DND-41 (cell line): ENCODE measurements around the gene EPX.

Experiments
- ATAC-seq: fragments of 200-7000 bp; cut with Tn5 transposase; 3 replicates; pipeline ENCODE4 v1.9.1; 2021; ENCODE audit warnings: low read depth; ENCODE audit not compliant: insufficient read depth
- DNase-seq: peaks from one replicate; pipeline ENCODE4 v3.0.0-alpha.2; 2020
- H2AFZ ChIP-seq: 2 replicates; pipeline ENCODE4 v1.6.0; 2012; ENCODE audit warnings: low read depth, low read length
- H3K27ac ChIP-seq: 2 replicates; pipeline ENCODE4 v1.5.1; 2012; ENCODE audit warnings: low read length, inconsistent platforms
- H3K27me3 ChIP-seq: fragments of 200-600 bp; sonication (generic); 2 replicates; pipeline ENCODE4 v1.6.0; 2012; ENCODE audit warnings: low read length, mild to moderate bottlenecking, inconsistent platforms; ENCODE audit not compliant: insufficient read depth, poor library complexity
- H3K36me3 ChIP-seq: 2 replicates; pipeline ENCODE4 v1.5.1; 2012; ENCODE audit warnings: low read length, inconsistent platforms; ENCODE audit not compliant: insufficient read depth
- H3K4me1 ChIP-seq: 2 replicates; pipeline ENCODE4 v1.5.1; 2012; ENCODE audit warnings: mild to moderate bottlenecking, low read length; ENCODE audit not compliant: insufficient read depth
- H3K4me2 ChIP-seq: 2 replicates; pipeline ENCODE4 v1.6.0; 2012; ENCODE audit warnings: mild to moderate bottlenecking, moderate library complexity, low read length, inconsistent platforms; ENCODE audit not compliant: insufficient read depth
- H3K4me3 ChIP-seq, 2 experiments: fragments of 200-600 bp in 1 of 2; shearing (Covaris generic) in 1 of 2; 2 replicates each; pipeline ENCODE4 v1.5.1; 2012 to 2016; ENCODE audit warnings: inconsistent platforms in 2 of 2, low read length in 2 of 2, mild to moderate bottlenecking in 2 of 2, low read depth in 1 of 2, moderate library complexity in 1 of 2
- H3K79me2 ChIP-seq: 2 replicates; pipeline ENCODE4 v1.6.0; 2012; ENCODE audit warnings: low read length, inconsistent platforms; ENCODE audit not compliant: insufficient read depth
- H3K9ac ChIP-seq: 2 replicates; pipeline ENCODE4 v1.6.0; 2012; ENCODE audit warnings: low read depth, mild to moderate bottlenecking, inconsistent platforms, low read length, moderate library complexity
- H3K9me3 ChIP-seq: 2 replicates; pipeline ENCODE4 v1.5.1; 2012; ENCODE audit warnings: low read length, moderate library complexity, mild to moderate bottlenecking, inconsistent platforms; ENCODE audit not compliant: insufficient read depth, severe bottlenecking
- H4K20me1 ChIP-seq: 2 replicates; pipeline ENCODE4 v1.6.0; 2012; ENCODE audit warnings: low read length; ENCODE audit not compliant: insufficient read depth
- CTCF ChIP-seq: IDR thresholded peaks from 2 replicates; pipeline ENCODE4 v1.5.1; 2012; ENCODE audit warnings: borderline replicate concordance, low read length, moderate library complexity, mild to moderate bottlenecking; ENCODE audit not compliant: poor library complexity, severe bottlenecking; ENCODE audit errors: extremely low read depth
- EZH2 ChIP-seq: IDR thresholded peaks from 3 replicates; pipeline ENCODE4 v1.6.1; 2012; ENCODE audit warnings: borderline replicate concordance, low read depth, mild to moderate bottlenecking, moderate library complexity, low read length, inconsistent platforms; ENCODE audit not compliant: severe bottlenecking

The EPX gene

GRCh38 chr17:58246781-58247180, 54.3 kb downstream of the EPX start:
- Histone ChIP-seq H2AFZ (no peak overlapping the region), H3K79me2 (no peaks in the 10 kb centered on the region), H3K4me2 (no peak overlapping the region), H3K36me3 (no peaks in the 10 kb centered on the region), H3K27me3 (peaks cover 40% of the 10 kb centered on the region), H3K9ac (no peak overlapping the region), H3K4me1 (no peaks in the 10 kb centered on the region), H3K4me3 (no peak overlapping the region), H3K27ac (no peak overlapping the region), H4K20me1 (no peaks in the 10 kb centered on the region; the same call in 1 of the 2 replicates), H3K9me3 (no peaks in the 10 kb centered on the region)
- DNase-seq = no peak
- TF ChIP-seq EZH2 = no peak
- TF ChIP-seq CTCF = no peak
- no peak for ATAC-seq

- ATAC-seq = no peak
- H3K4me1 ChIP-seq = no peaks in the 10 kb centered on the region
These were observed 55.2 kb downstream of the EPX start for GRCh38 chr17:58247511-58248363.

GRCh38 chr17:58248955-58249269, 56.4 kb downstream of the EPX start:
- Histone ChIP-seq H3K36me3 (no peaks in the 10 kb centered on the region), H3K4me2 (no peak overlapping the region), H3K9me3 (no peaks in the 10 kb centered on the region), H3K27ac (no peak overlapping the region), H3K79me2 (no peaks in the 10 kb centered on the region), H3K27me3 (peaks cover 45% of the 10 kb centered on the region), H3K4me1 (no peaks in the 10 kb centered on the region), H2AFZ (no peak overlapping the region), H3K4me3 (no peak overlapping the region), H3K9ac (no peak overlapping the region), H4K20me1 (no peaks in the 10 kb centered on the region; the same call in 1 of the 2 replicates)
- ATAC-seq (no peak), DNase-seq (no peak)
- no peak for TF ChIP-seq EZH2
- no peak for TF ChIP-seq CTCF

More at GRCh38 chr17:58247511-58248363, 55.2 kb downstream of the EPX start:
- TF ChIP-seq EZH2 (no peak), CTCF (no peak)
- no peak overlapping the region; the same call in 1 of the 2 replicates for H2AFZ ChIP-seq
- no peak overlapping the region for H3K27ac ChIP-seq
- H3K79me2 ChIP-seq = no peaks in the 10 kb centered on the region
- no peaks in the 10 kb centered on the region; the same call in 1 of the 2 replicates for H4K20me1 ChIP-seq
- no peaks in the 10 kb centered on the region for H3K9me3 ChIP-seq
- H3K4me3 ChIP-seq = no peak overlapping the region
- no peaks in the 10 kb centered on the region for H3K36me3 ChIP-seq
- H3K4me2 ChIP-seq = no peak overlapping the region
- peaks cover 45% of the 10 kb centered on the region for H3K27me3 ChIP-seq
- H3K9ac ChIP-seq = no peak overlapping the region
- no peak for DNase-seq
